HL-60/S4 treated with retinoic acid at 250 ng/mL for 4 days and 3 days (cell line): ENCODE results near the gene NDUFAB1.
"Not testable (repeated sequence)": the region's sequence is repeated elsewhere in the genome, so short reads cannot be mapped to it uniquely, and the experiment has no call there.

ENCODE experiments used
- in situ Hi-C: fragments of 300-500 bp; cut with MboI; formaldehyde crosslinking; loops from 2 replicates; pipeline ENCODE4 v1.7.0; 2022; ENCODE audit warnings: low sequenced_read_pairs

Gene NDUFAB1

GRCh38 chr16:23595951-23596720 is at the start of gene NDUFAB1:
NDUFAB1 (minus strand) TSS chr16:23596316; CDS start chr16:23596290, 26 bp downstream.
- in situ Hi-C loops = no loop called here

- in situ Hi-C loops = no loop called here
These were observed 46.2 kb upstream of the NDUFAB1 start for GRCh38 chr16:23642246-23642774.

- in situ Hi-C loops = no loop called here
These were observed 45.0 kb upstream of the NDUFAB1 start, which contains the start of the genes DCTN5 and PALB2 for GRCh38 chr16:23640931-23641765. DCTN5 (plus strand) TSS chr16:23641466; CDS start chr16:23641543, 77 bp downstream. PALB2 (minus strand) TSS chr16:23641310; CDS start chr16:23641157, 153 bp downstream.

DNA sequence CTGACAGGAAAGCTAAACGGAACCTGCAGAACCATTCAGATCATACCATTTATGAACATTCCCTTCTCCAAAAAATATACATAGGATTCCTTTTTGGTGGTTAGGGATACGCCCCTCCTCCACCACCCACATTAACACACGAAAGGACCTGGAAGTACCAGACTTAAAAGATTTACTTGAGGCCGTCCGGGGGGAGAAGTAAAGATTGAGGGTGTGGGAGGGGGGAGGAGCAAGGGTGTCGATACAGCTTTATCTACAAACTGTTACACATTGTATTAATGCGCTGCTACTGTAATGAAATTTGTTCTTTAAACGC is 44.5 kb upstream of the NDUFAB1 start:
- in situ Hi-C loops = no loop called here

- in situ Hi-C loops = no loop called here
These were observed 39.8 kb upstream of the NDUFAB1 start for GRCh38 chr16:23635958-23636357.

GRCh38 chr16:23634461-23635036 is 38.4 kb upstream of the NDUFAB1 start:
- in situ Hi-C loops = no loop called here

DNA sequence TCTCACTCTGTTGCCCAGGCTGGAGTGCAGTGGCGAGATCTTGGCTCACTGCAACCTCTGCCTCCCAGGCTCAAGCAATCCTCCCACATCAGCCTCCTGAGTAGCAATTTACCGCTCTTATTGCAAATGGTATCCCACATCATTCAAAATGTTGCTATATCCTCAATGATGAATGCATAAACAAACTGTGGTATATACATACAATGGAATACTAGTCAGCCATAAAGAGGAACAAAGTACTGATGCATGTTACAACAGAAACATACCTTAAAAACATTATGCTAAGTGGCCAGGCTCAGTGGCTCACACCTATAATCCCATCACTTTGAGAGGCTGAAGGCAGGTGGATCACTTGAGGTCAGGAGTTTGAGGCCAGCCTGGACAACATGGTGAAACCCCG is 35.8 kb upstream of the NDUFAB1 start:
- in situ Hi-C loops = not testable (repeated sequence)

DNA sequence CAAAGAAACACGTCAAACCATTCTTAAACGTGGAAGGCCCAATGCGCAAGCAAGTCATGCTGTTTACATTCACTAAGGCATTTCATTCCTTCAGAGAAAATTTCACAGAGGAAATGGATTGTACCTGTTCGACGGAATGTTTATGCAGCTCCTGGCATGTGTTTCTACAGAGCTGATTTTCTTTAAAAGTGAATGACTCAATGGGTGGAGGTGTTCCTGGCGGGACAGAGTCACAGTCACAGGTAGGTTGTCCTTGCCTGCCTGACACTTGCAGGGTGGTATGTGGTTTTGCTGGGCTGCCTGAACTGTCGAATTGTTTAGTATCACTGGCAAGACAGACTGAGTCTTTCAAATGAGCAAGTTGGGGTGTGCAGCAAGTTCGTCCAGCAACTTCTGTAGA is 33.4 kb upstream of the NDUFAB1 start:
- in situ Hi-C loops = no loop called here

- in situ Hi-C loops = no loop called here
These were observed 28.0 kb upstream of the NDUFAB1 start for GRCh38 chr16:23624092-23624491.

DNA sequence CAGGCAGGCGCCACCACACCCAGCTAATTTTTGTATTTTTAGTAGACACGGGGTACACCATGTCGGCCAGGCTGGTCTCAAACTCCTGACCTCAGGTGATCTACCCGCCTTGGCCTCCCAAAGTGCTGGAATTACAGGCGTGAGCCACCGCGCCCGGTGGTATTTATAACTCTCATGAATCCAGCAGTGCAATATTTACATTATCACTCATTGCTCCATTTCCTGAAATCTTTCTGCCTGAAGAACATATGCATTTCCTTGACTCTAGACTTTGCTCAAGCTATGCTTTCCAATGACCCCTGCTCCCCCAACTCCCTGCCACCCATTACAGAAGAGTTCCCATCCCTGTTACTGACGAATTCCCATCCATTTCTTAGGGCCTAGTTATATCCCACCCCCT is 19.7 kb upstream of the NDUFAB1 start:
- in situ Hi-C loops = no loop called here

GRCh38 chr16:23611936-23612335 is 15.8 kb upstream of the NDUFAB1 start:
- in situ Hi-C loops = no loop called here

- in situ Hi-C loops = not testable (repeated sequence)
These were observed 14.8 kb upstream of the NDUFAB1 start for GRCh38 chr16:23610905-23611304.

- in situ Hi-C loops = no loop called here
These were observed 13.8 kb upstream of the NDUFAB1 start for GRCh38 chr16:23609929-23610328.

DNA sequence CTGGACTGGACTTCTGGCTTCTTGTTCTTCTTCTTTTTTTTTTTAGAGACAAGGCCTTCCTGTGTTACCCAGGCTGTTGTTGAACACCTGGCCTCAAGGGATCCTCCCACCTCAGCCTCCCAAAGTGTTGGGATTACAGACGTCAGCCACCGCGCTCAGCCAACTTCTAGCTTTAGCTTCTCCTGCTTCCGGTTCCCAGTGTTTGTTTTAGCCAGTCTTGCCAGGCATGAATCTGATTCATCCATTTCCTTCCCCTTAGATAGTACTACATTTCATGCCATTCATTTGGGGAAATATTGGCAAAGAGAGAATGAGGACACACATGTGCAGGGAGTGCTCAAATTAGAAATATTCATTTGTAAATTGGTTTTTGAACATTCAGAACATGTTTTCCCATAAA is 12.1 kb upstream of the NDUFAB1 start:
- in situ Hi-C loops = no loop called here

DNA sequence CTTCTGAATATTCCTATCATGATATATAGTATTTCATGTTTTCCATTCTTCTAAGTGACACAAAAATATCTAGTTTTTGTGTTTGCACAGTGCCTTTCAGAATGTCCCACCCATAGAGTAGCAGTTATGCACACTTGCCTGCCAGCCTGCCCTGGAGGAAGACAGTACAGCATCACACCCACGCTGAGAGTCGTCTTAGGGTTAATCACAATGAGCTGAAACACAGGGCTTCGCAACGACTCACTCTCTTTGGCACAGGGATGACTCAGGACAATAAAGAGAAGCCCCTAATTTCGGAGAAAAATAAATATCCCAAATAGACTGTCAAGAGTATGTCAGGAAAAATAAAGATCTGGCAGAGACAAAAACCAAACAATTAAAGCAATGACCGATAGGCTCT is 11.6 kb upstream of the NDUFAB1 start:
- in situ Hi-C loops = no loop called here

DNA sequence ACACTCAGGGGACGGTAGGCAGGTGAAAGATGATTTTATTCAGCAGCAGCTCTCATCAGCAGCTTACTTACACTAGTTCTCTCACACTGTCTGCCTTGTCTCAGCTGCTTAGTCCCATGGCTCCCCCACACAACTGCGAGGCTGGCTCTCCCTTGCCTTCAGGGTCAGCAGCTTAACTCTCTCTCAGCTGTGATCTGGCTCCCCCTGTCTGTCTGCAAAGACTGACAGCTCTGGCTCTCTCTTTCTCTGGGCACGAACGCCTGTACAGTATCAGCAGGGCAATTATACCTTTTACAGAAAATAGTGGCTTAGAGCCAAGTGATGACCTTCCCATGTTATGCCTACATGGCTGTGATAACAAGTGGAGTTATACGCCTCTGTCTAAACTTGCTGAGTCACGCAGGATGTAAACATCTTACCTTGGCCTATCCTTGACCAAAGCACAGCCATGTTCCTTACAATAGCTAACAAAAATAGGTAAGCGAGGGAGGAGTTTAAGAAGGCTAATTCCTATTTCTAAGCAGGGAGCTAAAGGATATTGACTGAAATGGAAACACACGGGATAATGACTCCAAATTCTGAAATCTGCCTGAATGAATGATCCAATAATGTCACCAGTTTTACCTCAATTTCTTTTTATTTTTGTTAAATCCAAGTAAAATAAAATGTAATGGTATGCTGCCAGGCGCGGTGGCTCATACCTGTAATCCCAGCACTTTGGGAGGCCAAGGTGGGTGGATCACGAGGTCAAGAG is 1.1 kb upstream of the NDUFAB1 start:
- in situ Hi-C loops = no loop called here

DNA sequence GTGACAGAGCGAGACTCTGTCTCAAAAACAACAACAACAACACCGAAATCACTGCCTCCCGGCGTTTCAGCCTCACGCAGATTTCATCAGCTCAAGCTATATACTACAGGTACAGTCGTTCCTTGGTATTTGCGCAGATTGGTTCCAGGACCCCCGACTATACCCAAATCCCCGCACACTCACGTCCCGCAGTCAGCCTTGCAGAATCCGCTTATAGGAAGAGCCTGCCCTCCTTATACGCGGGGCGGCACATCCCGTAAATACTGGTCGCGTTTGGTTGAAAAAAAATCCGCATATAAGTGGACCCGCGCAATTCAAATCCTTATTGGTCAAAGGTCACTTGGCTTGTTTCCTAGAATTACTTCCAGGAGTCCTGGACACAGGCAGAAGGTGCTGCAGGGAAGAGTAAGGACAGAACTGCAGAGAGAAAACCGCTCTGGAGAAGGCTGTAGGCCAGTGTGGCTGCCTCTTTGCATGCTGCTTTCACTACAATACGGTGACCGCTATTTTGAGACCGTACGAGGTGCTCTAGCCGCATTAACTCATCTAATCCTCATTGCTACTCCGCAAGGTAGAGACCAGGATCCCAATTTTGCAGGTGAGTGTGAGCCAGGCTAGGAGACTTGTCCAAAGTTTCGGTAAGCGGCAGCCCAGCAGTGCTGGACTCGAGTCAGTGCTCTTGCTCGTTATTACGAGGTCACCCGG is 718 bp downstream of the NDUFAB1 start:
- in situ Hi-C loops = no loop called here

GRCh38 chr16:23594186-23594585 is 1.9 kb downstream of the NDUFAB1 start:
- in situ Hi-C loops = no loop called here

- in situ Hi-C loops = no loop called here
These were observed 5.9 kb downstream of the NDUFAB1 start for GRCh38 chr16:23590181-23590580.

DNA sequence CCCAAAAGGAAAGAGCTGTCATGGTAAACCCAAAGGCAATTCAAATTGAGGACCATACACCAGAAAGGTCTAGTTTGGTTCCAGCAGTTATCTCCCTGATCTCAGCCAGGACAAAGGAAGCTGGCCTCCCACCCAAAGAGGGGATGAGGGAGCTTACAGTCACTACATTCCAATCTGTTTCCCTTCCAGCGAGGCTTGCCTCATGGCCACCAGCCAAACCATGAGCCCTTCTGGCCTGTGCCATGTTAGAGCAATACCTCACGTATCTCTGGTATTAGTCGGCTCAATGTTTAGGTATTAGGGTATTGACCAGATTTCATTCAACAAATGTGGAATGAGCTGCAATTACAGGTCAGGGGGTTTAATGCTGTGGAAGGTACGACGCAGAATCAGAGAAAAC is 8.4 kb downstream of the NDUFAB1 start:
- in situ Hi-C loops = no loop called here
